GM10266 (cell line): ENCODE measurements around the gene PDE6G.
A peak's percentile ranks its signal among the peaks of the same experiment; 100 is the strongest.

Source experiments
- DNase-seq: peaks from one replicate; pipeline ENCODE4 v3.0.0; 2012; ENCODE audit errors: extremely low spot score
- CTCF ChIP-seq: IDR thresholded peaks from 2 replicates; pipeline ENCODE4 v1.5.1; 2012; ENCODE audit warnings: mild to moderate bottlenecking, low read depth; ENCODE audit not compliant: control insufficient read depth, insufficient read depth; ENCODE audit errors: missing control alignments

The PDE6G gene

GRCh38 chr17:81655378-81656117 lies 794 bp downstream of the PDE6G start:
- no peak for TF ChIP-seq CTCF
- DNase-seq, result peak; percentile 22

- no peak for TF ChIP-seq CTCF
- DNase-seq, result peak; percentile 76
These were observed 3.2 kb downstream of the PDE6G start for GRCh38 chr17:81652906-81653771.

- no peak for DNase-seq
- no peak for TF ChIP-seq CTCF
These were observed 4.7 kb downstream of the PDE6G start for GRCh38 chr17:81651692-81652091.

- no peak for DNase-seq
- TF ChIP-seq CTCF, result no peak
These were observed 5.4 kb downstream of the PDE6G start for GRCh38 chr17:81650951-81651350.

GRCh38 chr17:81648707-81649085 lies 7.6 kb downstream of the PDE6G start:
- DNase-seq, result no peak
- no peak for TF ChIP-seq CTCF

- no peak for TF ChIP-seq CTCF
- no peak for DNase-seq
These were observed 8.2 kb downstream of the PDE6G start for GRCh38 chr17:81648013-81648706.
